CD4-positive, alpha-beta memory T cell (primary cell): ENCODE measurements around the gene USP43. TPM values are rescaled to one million over a fixed set of nuclear protein-coding genes. Genes with fewer than 3 reads are reported as not detected.

Experiments
- CTCF ChIA-PET: fragments of 350-600 bp; sonication (Branson Sonifier 250); formaldehyde crosslinking; loops from one replicate; lab custom pipeline; 2021; ENCODE audit warnings: inconsistent platforms; ENCODE audit not compliant: partially characterized antibody; lab: Charles Lee
- POLR2A ChIA-PET: fragments of 350-600 bp; sonication (Branson Sonifier 250); formaldehyde crosslinking; loops from one replicate; lab custom pipeline; 2021; ENCODE audit not compliant: partially characterized antibody; lab: Charles Lee
- DNase-seq, 5 donors: peaks; one replicate each; pipeline versions ENCODE4 v3.0.0 to v3.0.0-alpha.2; 2020 to 2022; ENCODE audit warnings: mixed read lengths in 1 of 5
- H3K27ac ChIP-seq: one replicate; pipeline ENCODE4 v1.7.0; 2013; ENCODE audit warnings: low read depth, low read length
- H3K27me3 ChIP-seq: 2 replicates; pipeline ENCODE4 v1.7.0; 2013; ENCODE audit warnings: mild to moderate bottlenecking, low read length, moderate library complexity; ENCODE audit not compliant: insufficient read depth
- H3K36me3 ChIP-seq: 2 replicates; pipeline ENCODE4 v1.7.0; 2013; ENCODE audit warnings: mild to moderate bottlenecking, low read length, moderate library complexity; ENCODE audit not compliant: insufficient read depth
- H3K4me1 ChIP-seq: 2 replicates; pipeline ENCODE4 v1.7.0; 2013; ENCODE audit warnings: mild to moderate bottlenecking, low read length, moderate library complexity; ENCODE audit not compliant: insufficient read depth
- H3K4me3 ChIP-seq, 2 donors: one replicate each; pipeline ENCODE4 v1.7.0; 2013; ENCODE audit warnings: low read length in 2 of 2, mild to moderate bottlenecking in 1 of 2
- H3K9me3 ChIP-seq, 2 donors: one replicate each; pipeline ENCODE4 v1.7.0; 2013; ENCODE audit warnings: low read length in 2 of 2, control low read depth in 1 of 2; ENCODE audit not compliant: control insufficient read depth in 1 of 2
- H3K27ac Mint-ChIP-seq, 7 donors: one replicate each; pipeline ENCODE4 v1.8.0; 2020 to 2021; ENCODE audit warnings: mixed read lengths in 7 of 7, mild to moderate bottlenecking in 6 of 7, inconsistent platforms in 3 of 7, moderate library complexity in 3 of 7
- H3K27me3 Mint-ChIP-seq, 2 donors: one replicate each; pipeline ENCODE4 v1.8.0; 2020 to 2021; ENCODE audit warnings: mixed read lengths in 2 of 2
- H3K36me3 Mint-ChIP-seq, 2 donors: one replicate each; pipeline ENCODE4 v1.8.0; 2020 to 2021; ENCODE audit warnings: mixed read lengths in 2 of 2, inconsistent platforms in 1 of 2, mild to moderate bottlenecking in 1 of 2
- H3K4me1 Mint-ChIP-seq, 4 donors: one replicate each; pipeline ENCODE4 v1.8.0; 2020 to 2021; ENCODE audit warnings: mixed read lengths in 4 of 4, mild to moderate bottlenecking in 1 of 4
- H3K4me3 Mint-ChIP-seq, 8 donors: one replicate each; pipeline ENCODE4 v1.8.0; 2020 to 2021; ENCODE audit warnings: mixed read lengths in 8 of 8, mild to moderate bottlenecking in 7 of 8, moderate library complexity in 6 of 8, inconsistent platforms in 3 of 8
- H3K9me3 Mint-ChIP-seq, 8 donors: one replicate each; pipeline ENCODE4 v1.8.0; 2020 to 2021; ENCODE audit warnings: mixed read lengths in 8 of 8, mild to moderate bottlenecking in 5 of 8, inconsistent platforms in 3 of 8, moderate library complexity in 1 of 8
- intact Hi-C: fragments of 100-400 bp; cut with micrococcal nuclease; formaldehyde crosslinking; loops from one replicate; pipeline ENCODE4 v1.15.1; 2023
- polyA plus RNA-seq, 2 donors: library from polyadenylated mRNA; unstranded; fragments of 300-500 nt; fragmentation: Illumina TruSeq; gene quantifications; one replicate each; pipeline ENCODE4 v1.2.3, GENCODE V29; 2021
- total RNA-seq, 2 experiments: library from RNA; stranded (reverse); gene quantifications; one replicate each; pipeline ENCODE4 v1.2.3, GENCODE V29; 2021

Gene USP43
- total and polyA plus RNA-seq, 4 experiments from 2014 or later, result 0.17 to 0.22 TPM; not detected in 2

GRCh38 chr17:9729034-9729650 is 83.8 kb downstream of the USP43 start:
- Mint-ChIP-seq H3K27me3 (peaks cover 2 to 9% of the 10 kb centered on the region in 2 donors), H3K36me3 (no peaks in the 10 kb centered on the region), H3K27ac (no peak overlapping the region), H3K4me1 (no peaks in the 10 kb centered on the region), H3K4me3 (no peak overlapping the region), H3K9me3 (no peaks in the 10 kb centered on the region)
- Histone ChIP-seq H3K36me3 (no peaks in the 10 kb centered on the region), H3K9me3 (no peaks in the 10 kb centered on the region), H3K4me3 (no peak overlapping the region), H3K27me3 (no peaks in the 10 kb centered on the region), H3K27ac (no peak overlapping the region), H3K4me1 (no peaks in the 10 kb centered on the region)
- CTCF ChIA-PET, result interaction anchor here (0.7 to 1.9 kb wide), 6 partner anchors 10 to 42 kb away, joined by 3 to 7 read pairs (median 4); no protein-coding TSS in a partner anchor
- peak in 4 of 5 donors; percentile 16 to 34 (median 20) for DNase-seq
- POLR2A ChIA-PET, result no interaction called here
- intact Hi-C loops, result no loop called here

GRCh38 chr17:9729735-9730420 is 84.6 kb downstream of the USP43 start:
- ChIA-PET POLR2A (no interaction called here), CTCF (no interaction called here)
- intact Hi-C loops, result no loop called here
- Histone ChIP-seq H3K27ac (no peak overlapping the region), H3K4me1 (no peaks in the 10 kb centered on the region), H3K4me3 (no peak overlapping the region), H3K36me3 (no peaks in the 10 kb centered on the region), H3K9me3 (no peaks in the 10 kb centered on the region), H3K27me3 (no peaks in the 10 kb centered on the region)
- no peaks in the 10 kb centered on the region for H3K4me1 Mint-ChIP-seq
- H3K36me3 Mint-ChIP-seq, result no peaks in the 10 kb centered on the region
- DNase-seq, result no peak
- H3K27me3 Mint-ChIP-seq, result peaks cover 2 to 9% of the 10 kb centered on the region in 2 donors
- peaks cover 0 to 1% (median 0%) of the 10 kb centered on the region in 8 donors for H3K9me3 Mint-ChIP-seq
- H3K27ac Mint-ChIP-seq, result no peak overlapping the region
- no peak overlapping the region for H3K4me3 Mint-ChIP-seq

- Mint-ChIP-seq H3K27ac (no peak overlapping the region), H3K4me1 (no peaks in the 10 kb centered on the region), H3K9me3 (peaks cover 0 to 2% (median 0%) of the 10 kb centered on the region in 8 donors), H3K27me3 (peaks cover 18 to 25% of the 10 kb centered on the region in 2 donors), H3K4me3 (no peak overlapping the region), H3K36me3 (no peaks in the 10 kb centered on the region)
- DNase-seq, result no peak
- ChIA-PET POLR2A (no interaction called here), CTCF (interaction anchor here (1.9 kb wide), 1 partner anchor 22 kb away, joined by 4 read pairs; no protein-coding TSS in a partner anchor)
- Histone ChIP-seq H3K27ac (no peak overlapping the region), H3K4me1 (no peaks in the 10 kb centered on the region), H3K9me3 (no peaks in the 10 kb centered on the region), H3K36me3 (no peaks in the 10 kb centered on the region), H3K27me3 (no peaks in the 10 kb centered on the region), H3K4me3 (no peak overlapping the region)
- intact Hi-C loops, result no loop called here
Observed at GRCh38 chr17:9750524-9750923, 105.2 kb downstream of the USP43 start.

GRCh38 chr17:9755083-9755482 is 109.8 kb downstream of the USP43 start:
- H3K27me3 Mint-ChIP-seq, result peaks cover 24 to 25% of the 10 kb centered on the region in 2 donors
- POLR2A ChIA-PET, result no interaction called here

GRCh38 chr17:9760266-9760665 is 114.9 kb downstream of the USP43 start:
- ChIA-PET POLR2A (interaction anchor here (0.5 kb wide), 1 partner anchor 467 kb away, joined by 3 read pairs; no protein-coding TSS in a partner anchor), CTCF (no interaction called here)
- no peak overlapping the region for H3K4me3 ChIP-seq
- H3K4me1 Mint-ChIP-seq, result no peaks in the 10 kb centered on the region
- H3K4me3 Mint-ChIP-seq, result no peak overlapping the region
- no peak overlapping the region for H3K27ac ChIP-seq
- intact Hi-C loops, result loop anchor here (10.0 kb wide), 1 partner anchor 185 kb away; the partner anchor contains the start of genes CFAP52 and STX8
- H3K4me1 ChIP-seq, result no peaks in the 10 kb centered on the region
- H3K9me3 ChIP-seq, result no peaks in the 10 kb centered on the region
- DNase-seq, result no peak
- H3K27me3 ChIP-seq, result no peaks in the 10 kb centered on the region
- H3K27me3 Mint-ChIP-seq, result peaks cover 14 to 17% of the 10 kb centered on the region in 2 donors
- no peaks in the 10 kb centered on the region for H3K36me3 Mint-ChIP-seq
- no peak overlapping the region for H3K27ac Mint-ChIP-seq
- no peaks in the 10 kb centered on the region for H3K9me3 Mint-ChIP-seq
- no peaks in the 10 kb centered on the region for H3K36me3 ChIP-seq

More at GRCh38 chr17:9755083-9755482, 109.8 kb downstream of the USP43 start:
- H3K4me3 Mint-ChIP-seq, result no peak overlapping the region
- no peak overlapping the region for H3K27ac ChIP-seq
- H3K4me1 ChIP-seq, result no peaks in the 10 kb centered on the region
- peaks cover 0 to 2% (median 0%) of the 10 kb centered on the region in 8 donors for H3K9me3 Mint-ChIP-seq
- H3K4me3 ChIP-seq, result no peak overlapping the region
- no peaks in the 10 kb centered on the region for H3K27me3 ChIP-seq
- no peaks in the 10 kb centered on the region for H3K36me3 Mint-ChIP-seq
- no peaks in the 10 kb centered on the region for H3K36me3 ChIP-seq
- H3K4me1 Mint-ChIP-seq, result no peaks in the 10 kb centered on the region
- CTCF ChIA-PET, result no interaction called here
- H3K9me3 ChIP-seq, result no peaks in the 10 kb centered on the region
- no peak overlapping the region for H3K27ac Mint-ChIP-seq
- DNase-seq, result no peak
- intact Hi-C loops, result no loop called here

- CTCF ChIA-PET, result no interaction called here
- H3K4me3 ChIP-seq, result no peak overlapping the region
- peaks cover 0 to 2% (median 0%) of the 10 kb centered on the region in 4 donors for H3K4me1 Mint-ChIP-seq
- H3K27ac Mint-ChIP-seq, result no peak overlapping the region
- H3K9me3 Mint-ChIP-seq, result no peaks in the 10 kb centered on the region
- no peaks in the 10 kb centered on the region for H3K9me3 ChIP-seq
- H3K36me3 Mint-ChIP-seq, result no peaks in the 10 kb centered on the region
- H3K27ac ChIP-seq, result no peak overlapping the region
- intact Hi-C loops, result loop anchor here (10.0 kb wide), 1 partner anchor 189 kb away; the partner anchor contains the start of genes CFAP52 and STX8
- no peaks in the 10 kb centered on the region for H3K4me1 ChIP-seq
- POLR2A ChIA-PET, result no interaction called here
- H3K27me3 Mint-ChIP-seq, result peaks cover 11 to 23% of the 10 kb centered on the region in 2 donors
- DNase-seq, result no peak
- no peak overlapping the region for H3K4me3 Mint-ChIP-seq
- H3K36me3 ChIP-seq, result no peaks in the 10 kb centered on the region
- H3K27me3 ChIP-seq, result no peaks in the 10 kb centered on the region
Observed at GRCh38 chr17:9763643-9764042, 118.3 kb downstream of the USP43 start.

GRCh38 chr17:9765322-9765721 is 120.0 kb downstream of the USP43 start:
- Histone ChIP-seq H3K27me3 (no peaks in the 10 kb centered on the region), H3K27ac (no peak overlapping the region), H3K9me3 (no peaks in the 10 kb centered on the region), H3K4me3 (no peak overlapping the region), H3K4me1 (no peaks in the 10 kb centered on the region), H3K36me3 (no peaks in the 10 kb centered on the region)
- CTCF ChIA-PET, result interaction anchor here (1.6 kb wide), 1 partner anchor 14 kb away, joined by 4 read pairs; no protein-coding TSS in a partner anchor
- H3K27me3 Mint-ChIP-seq, result peaks cover 12 to 21% of the 10 kb centered on the region in 2 donors
- H3K27ac Mint-ChIP-seq, result no peak overlapping the region
- no peak overlapping the region for H3K4me3 Mint-ChIP-seq
- no peaks in the 10 kb centered on the region for H3K9me3 Mint-ChIP-seq
- H3K36me3 Mint-ChIP-seq, result no peaks in the 10 kb centered on the region
- peaks cover 0 to 2% (median 0%) of the 10 kb centered on the region in 4 donors for H3K4me1 Mint-ChIP-seq
- POLR2A ChIA-PET, result no interaction called here
- no peak for DNase-seq
- intact Hi-C loops, result loop anchor here (10.0 kb wide), 1 partner anchor 191 kb away; the partner anchor contains the start of genes CFAP52 and STX8
